ENCODE results near the gene SLC10A7. TPM values are rescaled to one million over a fixed set of nuclear protein-coding genes. Genes with fewer than 3 reads are reported as not detected.

SLC10A7 gene
- total and polyA plus RNA-seq, 2 of the 4 experiments (the other 2 are of a cell fraction): 5.2 to 8.4 TPM

DNA sequence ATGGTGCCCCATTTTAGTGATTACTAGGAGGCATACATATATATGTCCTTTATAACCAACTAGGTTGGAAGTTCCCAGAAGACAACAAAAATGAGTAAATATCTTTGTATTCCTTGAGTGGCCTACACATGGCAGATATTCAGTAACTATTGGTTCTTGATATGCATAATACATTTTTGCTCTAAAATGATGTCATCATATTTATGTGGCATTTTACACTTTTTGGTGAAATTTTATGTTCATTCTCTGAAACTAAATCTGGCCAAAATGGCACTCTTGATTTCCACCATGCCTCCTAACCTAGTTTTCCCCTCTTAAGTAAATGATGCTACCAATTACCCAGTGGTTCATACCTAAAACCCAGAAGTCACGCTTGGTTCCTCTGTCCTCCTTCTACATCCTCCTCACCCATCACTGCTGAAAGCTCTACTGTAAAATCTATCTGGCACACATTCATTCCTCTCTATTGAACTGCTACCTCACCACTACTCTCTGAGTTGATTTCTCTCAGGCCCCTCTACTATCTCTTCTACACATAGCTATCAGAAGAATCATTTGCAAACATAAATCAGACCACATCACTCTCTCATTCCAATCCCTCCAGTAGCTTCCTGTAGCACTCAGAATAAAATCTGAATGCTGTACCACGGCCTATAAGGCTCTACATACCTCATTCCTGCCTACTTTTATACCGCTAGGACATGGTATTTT lies 13.4 kb downstream of the SLC10A7 start:
- Histone ChIP-seq H3K9me3 (ENCODE audit: control insufficient read depth, insufficient read depth, low read length) (no peaks in the 10 kb centered on the region), H4K20me1 (ENCODE audit: insufficient read depth, low read length) (no peaks in the 10 kb centered on the region), H4K5ac (ENCODE audit: low read depth, low read length) (no peak overlapping the region), H3K23ac (ENCODE audit: low read depth, low read length) (no peak overlapping the region), H3K9ac (ENCODE audit: low read depth, low read length) (no peak overlapping the region), H3K4me1 (ENCODE audit: control insufficient read depth, insufficient read depth, low read length) (no peaks in the 10 kb centered on the region), H2BK15ac (ENCODE audit: low read depth, low read length) (no peak overlapping the region), H4K91ac (ENCODE audit: insufficient read depth, low read depth, low read length) (no peak overlapping the region), H3K79me1 (ENCODE audit: low read depth in 1 of 2, low read length in 2 of 2) (peaks cover 0 to 3% of the 10 kb centered on the region in 2 experiments; a peak in 1 of 4 replicates), H2BK5ac (ENCODE audit: low read depth, low read length, poor library complexity, severe bottlenecking) (no peak overlapping the region), H3K36me3 (ENCODE audit: control insufficient read depth, insufficient read depth, low read length) (no peaks in the 10 kb centered on the region), H3K4ac (ENCODE audit: low read depth, low read length) (no peak overlapping the region), H3K4me2 (ENCODE audit: low read depth, low read length) (no peak overlapping the region), H2BK20ac (ENCODE audit: low read depth, low read length) (no peak overlapping the region), H3K56ac (ENCODE audit: extremely low read depth, insufficient read depth, low read length) (no peak overlapping the region), H3K14ac (replicated peaks; ENCODE audit: low read depth, low read length) (no peak overlapping the region), H3K27me3 (ENCODE audit: control insufficient read depth, insufficient read depth, low read length) (no peaks in the 10 kb centered on the region), H4K8ac (ENCODE audit: low read depth in 2 of 2, low read length in 2 of 2) (no peak overlapping the region), H3K9me1 (ENCODE audit: insufficient read depth, low read length) (no peaks in the 10 kb centered on the region), H2AK5ac (ENCODE audit: low read depth, low read length) (no peak overlapping the region), H3K18ac (ENCODE audit: low read depth, low read length) (no peak overlapping the region), H3K4me3 (ENCODE audit: insufficient read depth, low read depth, low read length) (no peak overlapping the region), H2AFZ (replicated peaks; ENCODE audit: low read length, poor library complexity) (no peak overlapping the region), H3K27ac (ENCODE audit: insufficient read depth, low read length) (no peak overlapping the region), H2AK9ac (replicated peaks; ENCODE audit: low read depth, low read length, poor library complexity) (no peak overlapping the region), H2BK120ac (ENCODE audit: low read depth, low read length) (no peak overlapping the region)
- in situ Hi-C loops (cut with MboI; ENCODE audit: low sequenced_read_pairs): no loop called here
- POLR2A ChIA-PET (ENCODE audit: unreplicated experiment): no interaction called here
- intact Hi-C loops (cut with micrococcal nuclease): no loop called here
- TF ChIP-seq, protein P1, sequence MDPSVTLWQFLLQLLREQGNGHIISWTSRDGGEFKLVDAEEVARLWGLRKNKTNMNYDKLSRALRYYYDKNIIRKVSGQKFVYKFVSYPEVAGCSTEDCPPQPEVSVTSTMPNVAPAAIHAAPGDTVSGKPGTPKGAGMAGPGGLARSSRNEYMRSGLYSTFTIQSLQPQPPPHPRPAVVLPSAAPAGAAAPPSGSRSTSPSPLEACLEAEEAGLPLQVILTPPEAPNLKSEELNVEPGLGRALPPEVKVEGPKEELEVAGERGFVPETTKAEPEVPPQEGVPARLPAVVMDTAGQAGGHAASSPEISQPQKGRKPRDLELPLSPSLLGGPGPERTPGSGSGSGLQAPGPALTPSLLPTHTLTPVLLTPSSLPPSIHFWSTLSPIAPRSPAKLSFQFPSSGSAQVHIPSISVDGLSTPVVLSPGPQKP (IDR thresholded peaks at IDR 0.05; ENCODE audit: borderline replicate concordance, low read depth, low read length): no peak
- no peak for TF ChIP-seq NFE2L2 (IDR thresholded peaks at IDR 0.05; ENCODE audit: low read depth, low read length)
- no peak for TF ChIP-seq POLR2A (IDR thresholded peaks at IDR 0.05; ENCODE audit: low read depth, low read length)
- no peak for TF ChIP-seq SMC3 (IDR thresholded peaks at IDR 0.05; ENCODE audit: low read depth, low read length)
- no peak for TF ChIP-seq FOS (IDR thresholded peaks at IDR 0.05; ENCODE audit: low read depth, low read length)
- no peak for TF ChIP-seq RFX5 (IDR thresholded peaks at IDR 0.05; ENCODE audit: low read depth, low read length)
- TF ChIP-seq MAZ (IDR thresholded peaks at IDR 0.05; ENCODE audit: borderline replicate concordance, low read depth, low read length): no peak
- CTCF ChIA-PET: interaction anchor here (0.5 kb wide), 1 partner anchor 142 kb away, joined by 5 read pairs; no protein-coding TSS in a partner anchor
- WGBS, 2 experiments (ENCODE audit: extremely low coverage in 2 of 2, insufficient read length in 1 of 2): 94% methylated on average over 2 of the region's 3 CpGs; no CpG with 5 or more reads in 1 of the 2 experiments
- DNase-seq (no peak), ATAC-seq (ENCODE audit: low read depth) (no peak)
- dilution Hi-C loops (cut with HindIII; ENCODE audit: low sequenced_read_pairs, unreplicated experiment): no loop called here
- BruUV-seq (replicated peaks): no TSS peak
